ENCODE data around the gene MEIOC.
A peak's percentile ranks its signal among the peaks of the same experiment; 100 is the strongest.

DNA sequence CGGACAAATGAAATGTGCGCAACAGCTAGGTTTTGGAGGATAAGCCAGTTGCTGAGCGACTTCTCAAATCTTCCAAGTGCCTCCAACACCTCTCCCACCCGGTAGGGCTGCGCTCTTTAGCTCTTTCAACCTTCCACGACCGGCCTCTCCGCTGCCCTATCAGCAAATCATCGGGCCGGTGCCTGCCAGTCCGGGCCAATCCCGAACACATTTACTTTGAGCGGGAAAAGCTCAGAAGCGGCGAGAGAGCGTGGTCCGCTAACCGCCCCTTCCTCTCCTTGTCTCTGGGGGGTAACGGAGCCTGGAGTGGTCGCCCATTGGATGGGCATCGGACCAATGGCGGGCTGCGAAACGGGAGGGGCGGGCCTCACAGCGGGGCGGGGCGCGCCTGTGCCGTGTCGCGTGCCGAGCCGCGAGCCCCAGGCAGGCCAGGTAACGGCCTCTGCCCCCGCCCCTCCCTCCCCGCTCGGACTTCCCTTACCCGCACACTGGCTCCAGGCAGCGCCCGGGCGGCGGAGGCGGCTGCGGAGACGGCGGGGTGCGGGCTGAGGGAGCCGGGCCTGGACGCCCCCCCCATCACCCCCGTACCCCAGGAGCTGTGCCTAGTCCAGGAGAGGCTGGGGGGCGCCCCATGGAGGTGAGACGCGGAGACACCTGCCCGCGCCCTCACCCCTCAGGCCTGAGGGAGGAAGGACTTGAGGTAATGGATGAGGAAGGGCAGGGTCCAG is at the start of gene MEIOC:
- TF ChIP-seq CTCF (IDR thresholded peaks at IDR 0.05) (peak; percentile 78), ZFX (IDR thresholded peaks at IDR 0.05; ENCODE audit: borderline replicate concordance) (no peak)
